Keratinocyte (primary cell): ENCODE results near the gene MYO9A.

Experiments
- EZH2 ChIP-seq: IDR thresholded peaks from one replicate; pipeline ENCODE4 v1.6.1; 2012; ENCODE audit warnings: inconsistent platforms, mild to moderate bottlenecking, low read length, moderate library complexity
- TF ChIP-seq, protein P1 (sequence below), 3 experiments: IDR thresholded peaks in 1 of 3; conservative IDR thresholded peaks in 1 of 3; optimal IDR thresholded peaks in 1 of 3; 2 replicates in 2 of 3; 3 replicates in 1 of 3; pipeline versions ENCODE3 to v1.5.1; 2011; ENCODE audit warnings: low read length in 3 of 3, mild to moderate bottlenecking in 3 of 3, moderate library complexity in 2 of 3, control low read depth in 1 of 3, inconsistent platforms in 1 of 3; ENCODE audit not compliant: insufficient read depth in 2 of 3; ENCODE audit errors: extremely low read depth in 1 of 3

DNA sequence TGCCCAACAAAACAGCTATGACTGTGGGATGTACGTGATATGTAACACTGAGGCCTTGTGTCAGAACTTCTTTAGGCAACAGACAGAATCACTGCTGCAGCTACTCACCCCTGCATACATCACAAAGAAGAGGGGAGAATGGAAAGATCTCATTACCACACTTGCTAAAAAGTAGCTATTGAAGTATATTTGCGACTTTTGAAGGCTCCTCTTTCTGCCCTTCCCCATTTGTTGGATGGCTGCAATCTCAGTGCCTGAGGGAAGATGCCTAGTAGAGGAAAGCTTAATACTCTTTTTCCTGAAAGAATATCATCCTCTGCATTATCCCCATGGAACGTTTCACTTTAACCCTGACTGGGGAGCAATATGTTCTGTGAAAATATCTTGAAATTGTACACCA lies 22.1 kb upstream of the MYO9A start:
- TF ChIP-seq, protein P1, sequence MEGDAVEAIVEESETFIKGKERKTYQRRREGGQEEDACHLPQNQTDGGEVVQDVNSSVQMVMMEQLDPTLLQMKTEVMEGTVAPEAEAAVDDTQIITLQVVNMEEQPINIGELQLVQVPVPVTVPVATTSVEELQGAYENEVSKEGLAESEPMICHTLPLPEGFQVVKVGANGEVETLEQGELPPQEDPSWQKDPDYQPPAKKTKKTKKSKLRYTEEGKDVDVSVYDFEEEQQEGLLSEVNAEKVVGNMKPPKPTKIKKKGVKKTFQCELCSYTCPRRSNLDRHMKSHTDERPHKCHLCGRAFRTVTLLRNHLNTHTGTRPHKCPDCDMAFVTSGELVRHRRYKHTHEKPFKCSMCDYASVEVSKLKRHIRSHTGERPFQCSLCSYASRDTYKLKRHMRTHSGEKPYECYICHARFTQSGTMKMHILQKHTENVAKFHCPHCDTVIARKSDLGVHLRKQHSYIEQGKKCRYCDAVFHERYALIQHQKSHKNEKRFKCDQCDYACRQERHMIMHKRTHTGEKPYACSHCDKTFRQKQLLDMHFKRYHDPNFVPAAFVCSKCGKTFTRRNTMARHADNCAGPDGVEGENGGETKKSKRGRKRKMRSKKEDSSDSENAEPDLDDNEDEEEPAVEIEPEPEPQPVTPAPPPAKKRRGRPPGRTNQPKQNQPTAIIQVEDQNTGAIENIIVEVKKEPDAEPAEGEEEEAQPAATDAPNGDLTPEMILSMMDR (optimal IDR thresholded peaks at IDR 0.05 in 1 of 3, IDR thresholded peaks at IDR 0.05 in 1 of 3, conservative IDR thresholded peaks at IDR 0.05 in 1 of 3; ENCODE audit: extremely low read depth in 1 of 3, insufficient read depth in 2 of 3, low read length in 3 of 3) = no peak
- no peak for TF ChIP-seq EZH2
